Dedifferentiated amniotic fluid mesenchymal stem cell (primary cell): ENCODE measurements around the gene CDC14C.

ENCODE experiments used
- DNase-seq: peaks from one replicate; pipeline ENCODE4 v3.0.0-alpha.2; 2016; ENCODE audit errors: extremely low spot score

Gene CDC14C

DNA sequence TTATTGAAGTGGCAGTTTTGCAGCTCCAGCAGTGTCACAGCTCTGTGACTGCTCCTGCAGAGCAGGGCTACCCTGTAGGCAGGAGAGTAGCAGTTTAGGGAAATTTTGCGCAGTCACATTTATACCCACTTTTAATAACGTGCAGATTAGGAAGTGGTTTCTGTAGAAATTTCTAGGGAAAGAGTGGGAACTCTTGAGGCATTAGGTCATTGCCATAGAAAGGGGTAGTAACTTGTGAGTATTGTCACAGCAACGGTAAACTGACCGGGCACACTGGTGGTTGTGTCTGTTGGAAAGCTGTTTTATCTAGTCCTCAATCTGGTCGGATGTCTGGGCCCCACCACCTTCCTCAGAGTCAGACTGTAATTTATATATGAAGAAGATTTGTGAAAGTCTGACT lies 51.9 kb downstream of the CDC14C start:
- DNase-seq = no peak

DNA sequence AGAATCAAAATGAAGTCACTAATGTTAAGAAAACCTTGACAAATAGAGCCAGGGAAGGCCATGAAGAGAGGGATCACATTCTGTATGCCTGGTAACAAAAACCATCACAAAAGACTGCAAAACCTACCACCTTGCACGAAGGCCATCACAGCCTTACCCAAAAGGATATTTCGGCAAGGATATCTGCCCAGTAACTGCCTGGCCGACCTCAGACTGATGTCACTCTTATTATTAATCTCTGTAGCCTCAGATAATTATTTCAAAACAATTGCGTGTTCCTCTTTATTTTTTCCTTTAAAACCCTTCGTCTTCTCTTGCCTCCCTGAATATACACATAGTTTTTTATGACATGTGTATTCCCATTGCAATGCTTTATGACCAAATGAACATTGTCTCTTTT lies 52.5 kb downstream of the CDC14C start:
- DNase-seq = no peak
